Smooth muscle cell (in vitro differentiated cells): ENCODE measurements around the gene SDR9C7. TPM values are rescaled to one million over a fixed set of nuclear protein-coding genes. Genes with fewer than 3 reads are reported as not detected.
"Not testable (repeated sequence)": the region's sequence is repeated elsewhere in the genome, so short reads cannot be mapped to it uniquely, and the experiment has no call there.

Experiments used
- DNase-seq: peaks from one replicate; lab custom pipeline; 2025; ENCODE audit not compliant: unreplicated experiment; lab: John Stamatoyannopoulos, UW
- H2AFZ ChIP-seq: fragments of 200-600 bp; sonication (generic); 2 replicates; pipeline ENCODE4 v1.6.0; 2016; ENCODE audit warnings: antibody characterized with exemption, low read depth, mild to moderate bottlenecking
- H3F3A ChIP-seq: fragments of 200-600 bp; sonication (generic); 2 replicates; pipeline ENCODE4 v1.6.0; 2017; ENCODE audit warnings: antibody characterized with exemption, low read depth
- H3K27ac ChIP-seq: fragments of 200-600 bp; sonication (generic); 2 replicates; pipeline ENCODE4 v1.5.1; 2016; ENCODE audit warnings: low read depth, mild to moderate bottlenecking
- H3K27me3 ChIP-seq: fragments of 200-600 bp; sonication (generic); 2 replicates; pipeline ENCODE4 v1.6.1; 2016; ENCODE audit warnings: low read depth, mild to moderate bottlenecking
- H3K36me3 ChIP-seq: fragments of 200-600 bp; sonication (generic); 2 replicates; pipeline ENCODE4 v1.5.1; 2016; ENCODE audit warnings: low read depth
- H3K4me1 ChIP-seq: fragments of 200-600 bp; sonication (generic); 2 replicates; pipeline ENCODE4 v1.5.1; 2016; ENCODE audit warnings: low read depth
- H3K4me2 ChIP-seq: fragments of 200-600 bp; sonication (generic); 2 replicates; pipeline ENCODE4 v1.6.0; 2016; ENCODE audit warnings: mild to moderate bottlenecking
- H3K4me3 ChIP-seq: fragments of 200-600 bp; sonication (generic); 2 replicates; pipeline ENCODE4 v1.5.1; 2016; ENCODE audit warnings: mild to moderate bottlenecking
- H3K79me2 ChIP-seq: fragments of 200-600 bp; sonication (generic); 2 replicates; pipeline ENCODE4 v1.6.0; 2016; ENCODE audit warnings: low read depth, mild to moderate bottlenecking
- H3K9ac ChIP-seq: fragments of 200-600 bp; sonication (generic); 2 replicates; pipeline ENCODE4 v1.6.0; 2016; ENCODE audit warnings: low read depth
- H3K9me3 ChIP-seq: fragments of 200-600 bp; sonication (generic); replicated peaks from 2 replicates; pipeline ENCODE4 v1.5.1; 2016; ENCODE audit warnings: low read depth
- H4K20me1 ChIP-seq: fragments of 200-600 bp; sonication (generic); 2 replicates; pipeline ENCODE4 v1.6.0; 2016; ENCODE audit warnings: low read depth
- CTCF ChIP-seq: fragments of 200-600 bp; sonication (generic); IDR thresholded peaks from 2 replicates; pipeline ENCODE4 v1.5.1; 2017; ENCODE audit warnings: borderline replicate concordance, mild to moderate bottlenecking, antibody characterized with exemption; ENCODE audit not compliant: insufficient read depth, poor library complexity, severe bottlenecking
- WGBS: methylation state at CpG from one replicate; pipeline ENCODE4 v1.1.7; 2016; ENCODE audit warnings: low lambda C conversion rate; 5-methylcytosine and 5-hydroxymethylcytosine counted together
- polyA plus RNA-seq: library from polyadenylated mRNA; unstranded; fragments of >200 nt; fragmentation: Nextera tagmentation; extraction: Ambion mirVana; gene quantifications from 2 replicates; pipeline ENCODE4 v1.2.1, GENCODE V29; 2016
- total RNA-seq: library from RNA; depleted of rRNA; stranded (reverse); fragments of >200 nt; gene quantifications from 2 replicates; pipeline ENCODE4 v1.2.3, GENCODE V29; 2014

The SDR9C7 gene
- total and polyA plus RNA-seq, 2 experiments from 2014 or later: 0.83 to 1.1 TPM

GRCh38 chr12:56921346-56921745, 12.9 kb downstream of the SDR9C7 start:
- DNase-seq: no peak
- H4K20me1 ChIP-seq: no peaks in the 10 kb centered on the region
- no peak overlapping the region for H2AFZ ChIP-seq
- 74% methylated on average over 1 of the region's 1 CpG for WGBS
- no peaks in the 10 kb centered on the region for H3K79me2 ChIP-seq
- H3K4me1 ChIP-seq: peaks cover 3% of the 10 kb centered on the region
- H3K4me3 ChIP-seq: no peak overlapping the region
- TF ChIP-seq CTCF: no peak
- no peaks in the 10 kb centered on the region for H3K36me3 ChIP-seq
- H3K4me2 ChIP-seq: no peak overlapping the region
- H3K27ac ChIP-seq: no peak overlapping the region
- H3K27me3 ChIP-seq: no peaks in the 10 kb centered on the region
- H3F3A ChIP-seq: no peaks in the 10 kb centered on the region
- H3K9ac ChIP-seq: no peak overlapping the region
- H3K9me3 ChIP-seq: no peaks in the 10 kb centered on the region

GRCh38 chr12:56918139-56918538, 16.1 kb downstream of the SDR9C7 start:
- not testable (repeated sequence) for H3F3A ChIP-seq, H3K27ac ChIP-seq, H4K20me1 ChIP-seq, H3K4me1 ChIP-seq, H3K27me3 ChIP-seq, H3K79me2 ChIP-seq, H3K9ac ChIP-seq, DNase-seq, H3K9me3 ChIP-seq, H3K4me3 ChIP-seq, H2AFZ ChIP-seq, H3K36me3 ChIP-seq, H3K4me2 ChIP-seq
- WGBS: 95% methylated on average over 3 of the region's 3 CpGs

DNA sequence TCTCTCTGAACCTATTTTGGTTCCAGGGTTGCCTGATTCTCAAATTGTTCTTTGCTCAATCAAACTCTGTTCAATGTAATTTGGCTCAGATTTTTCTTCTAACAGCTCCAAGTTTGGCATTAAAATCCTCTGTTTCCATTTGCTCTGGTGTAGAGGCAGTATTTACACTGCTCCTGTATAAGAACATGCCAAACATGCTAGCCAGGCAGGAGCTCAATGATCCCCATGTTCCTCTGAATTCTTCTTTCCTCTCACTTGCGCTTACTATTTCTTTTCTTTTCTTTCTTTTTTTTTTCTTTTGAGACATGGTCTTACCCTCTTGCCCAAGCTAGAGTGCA, 17.2 kb downstream of the SDR9C7 start:
- Histone ChIP-seq H3K27ac (no peak overlapping the region), H2AFZ (no peak overlapping the region), H3K4me1 (peaks cover under 1% of the 10 kb centered on the region), H4K20me1 (no peaks in the 10 kb centered on the region), H3F3A (no peaks in the 10 kb centered on the region), H3K9me3 (no peaks in the 10 kb centered on the region), H3K4me2 (no peak overlapping the region), H3K4me3 (no peak overlapping the region), H3K79me2 (no peaks in the 10 kb centered on the region), H3K27me3 (no peaks in the 10 kb centered on the region), H3K36me3 (no peaks in the 10 kb centered on the region), H3K9ac (no peak overlapping the region)
- no peak for TF ChIP-seq CTCF
- 100% methylated on average over 1 of the region's 1 CpG for WGBS
- DNase-seq: no peak

DNA sequence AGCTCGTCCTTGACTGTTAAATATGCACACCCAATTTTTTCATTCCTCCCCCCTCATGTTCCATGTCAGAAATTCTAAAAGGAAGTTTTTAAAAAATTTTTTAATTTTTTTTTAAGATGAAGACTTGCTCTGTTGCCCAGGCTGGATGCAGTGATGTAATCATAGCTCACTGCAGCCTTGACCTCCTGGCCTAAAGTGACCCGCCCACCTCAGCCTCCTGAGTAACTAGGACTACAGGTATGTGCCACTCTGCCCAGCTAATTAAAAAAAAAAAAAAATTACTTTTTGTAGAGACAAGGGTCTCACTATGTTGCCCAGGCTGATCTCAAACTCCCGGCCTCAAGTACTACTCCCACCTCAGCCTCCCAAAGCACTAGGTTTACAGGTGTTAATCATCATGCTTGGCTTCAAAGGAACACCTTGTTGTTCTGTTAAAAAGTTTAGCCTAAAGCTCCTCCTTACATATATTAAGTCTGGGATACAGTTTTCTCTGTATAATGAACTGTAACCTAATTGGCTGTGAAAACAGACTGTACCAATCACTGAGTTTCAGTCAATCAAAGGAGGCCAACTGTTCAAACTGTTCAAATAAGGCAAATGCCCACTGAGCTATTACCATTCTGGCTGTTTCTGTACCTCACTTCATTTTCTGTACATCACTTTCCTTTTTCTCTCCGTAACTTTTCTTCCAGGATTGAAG, 17.8 kb downstream of the SDR9C7 start:
- WGBS: 77% methylated on average over 4 of the region's 4 CpGs
- H2AFZ ChIP-seq: no peak overlapping the region
- H3K4me2 ChIP-seq: no peak overlapping the region
- H3K27ac ChIP-seq: no peak overlapping the region
- no peaks in the 10 kb centered on the region for H4K20me1 ChIP-seq
- no peak for TF ChIP-seq CTCF
- no peak overlapping the region for H3K9ac ChIP-seq
- H3K79me2 ChIP-seq: no peaks in the 10 kb centered on the region
- no peaks in the 10 kb centered on the region for H3K27me3 ChIP-seq
- H3K9me3 ChIP-seq: no peaks in the 10 kb centered on the region
- no peak overlapping the region for H3K4me3 ChIP-seq
- H3K36me3 ChIP-seq: no peaks in the 10 kb centered on the region
- DNase-seq: no peak
- H3K4me1 ChIP-seq: no peaks in the 10 kb centered on the region
- no peaks in the 10 kb centered on the region for H3F3A ChIP-seq
